ENCODE results near the gene PDZRN3. TPM values are rescaled to one million over a fixed set of nuclear protein-coding genes. Genes with fewer than 3 reads are reported as not detected.

PDZRN3 gene
- total RNA-seq, 2 donors from 2014 or later: 6.1 to 10.4 TPM

DNA sequence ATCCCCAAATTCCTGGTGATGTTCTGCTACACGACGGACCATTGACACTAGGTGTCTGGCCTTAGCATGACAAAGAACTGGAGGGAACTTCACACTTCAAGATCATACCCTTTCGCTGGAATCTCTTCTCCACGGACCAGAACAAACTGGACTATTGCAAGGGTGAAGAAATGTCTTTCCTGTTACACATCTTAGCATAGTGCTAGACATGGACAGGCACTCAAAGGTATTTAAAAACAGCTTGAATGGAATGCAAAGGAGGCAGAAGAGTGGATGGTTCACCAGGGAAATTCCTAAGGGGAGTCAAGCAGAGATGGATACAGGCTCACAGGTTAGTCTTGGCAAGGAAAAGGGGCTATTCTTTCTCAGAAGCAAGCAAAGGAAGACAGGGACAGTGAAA lies 33.5 kb upstream of the PDZRN3 start:
- Mint-ChIP-seq H3K36me3 (ENCODE audit: low read depth) (no peaks in the 10 kb centered on the region), H3K4me1 (peaks cover 4% of the 10 kb centered on the region), H3K4me3 (no peak overlapping the region), H3K9me3 (no peaks in the 10 kb centered on the region), H3K27me3 (ENCODE audit: insufficient read depth) (no peaks in the 10 kb centered on the region), H3K27ac (no peak overlapping the region)
- H3K4me3 ChIP-seq (ENCODE audit: low read length): no peak overlapping the region
- 77% methylated on average over 4 of the region's 4 CpGs; no CpG with 5 or more reads in 1 of the 2 experiments for WGBS, 2 experiments (ENCODE audit: insufficient coverage in 1 of 2, insufficient read length in 1 of 2)
- H3K27ac ChIP-seq (ENCODE audit: low read depth, low read length): no peak overlapping the region
- TF ChIP-seq CTCF (conservative IDR thresholded peaks at IDR 0.05): no peak
- peak; percentile 58 for DNase-seq
- no peaks in the 10 kb centered on the region for H3K9me3 ChIP-seq (ENCODE audit: control insufficient read depth, low read length)
- H3K9ac ChIP-seq (ENCODE audit: extremely low read depth, low read length, poor library complexity, severe bottlenecking): no peak overlapping the region
- peaks cover under 1% of the 10 kb centered on the region for H3K4me1 ChIP-seq (ENCODE audit: control insufficient read depth, insufficient read depth, low read length)
- no peaks in the 10 kb centered on the region for H3K27me3 ChIP-seq (ENCODE audit: control insufficient read depth, insufficient read depth, low read length, poor library complexity, severe bottlenecking)
- H3K36me3 ChIP-seq (ENCODE audit: control insufficient read depth, insufficient read depth, low read length): no peaks in the 10 kb centered on the region

GRCh38 chr3:73657186-73657585 lies 32.4 kb upstream of the PDZRN3 start:
- Mint-ChIP-seq H3K27me3 (ENCODE audit: insufficient read depth) (no peaks in the 10 kb centered on the region), H3K9me3 (no peaks in the 10 kb centered on the region), H3K36me3 (ENCODE audit: low read depth) (no peaks in the 10 kb centered on the region), H3K4me1 (no peaks in the 10 kb centered on the region), H3K4me3 (no peak overlapping the region), H3K27ac (no peak overlapping the region)
- H3K9ac ChIP-seq (ENCODE audit: extremely low read depth, low read length, poor library complexity, severe bottlenecking): no peak overlapping the region
- H3K36me3 ChIP-seq (ENCODE audit: control insufficient read depth, insufficient read depth, low read length): no peaks in the 10 kb centered on the region
- no peaks in the 10 kb centered on the region for H3K4me1 ChIP-seq (ENCODE audit: control insufficient read depth, insufficient read depth, low read length)
- DNase-seq: no peak
- TF ChIP-seq CTCF (conservative IDR thresholded peaks at IDR 0.05): no peak
- H3K9me3 ChIP-seq (ENCODE audit: control insufficient read depth, low read length): no peaks in the 10 kb centered on the region
- H3K27me3 ChIP-seq (ENCODE audit: control insufficient read depth, insufficient read depth, low read length, poor library complexity, severe bottlenecking): no peaks in the 10 kb centered on the region
- H3K4me3 ChIP-seq (ENCODE audit: low read length): no peak overlapping the region
- H3K27ac ChIP-seq (ENCODE audit: low read depth, low read length): no peak overlapping the region

- Histone ChIP-seq H3K27ac (ENCODE audit: low read depth, low read length) (no peak overlapping the region), H3K4me1 (ENCODE audit: control insufficient read depth, insufficient read depth, low read length) (no peaks in the 10 kb centered on the region), H3K36me3 (ENCODE audit: control insufficient read depth, insufficient read depth, low read length) (no peaks in the 10 kb centered on the region), H3K27me3 (ENCODE audit: control insufficient read depth, insufficient read depth, low read length, poor library complexity, severe bottlenecking) (no peaks in the 10 kb centered on the region), H3K4me3 (ENCODE audit: low read length) (no peak overlapping the region), H3K9me3 (ENCODE audit: control insufficient read depth, low read length) (no peaks in the 10 kb centered on the region), H3K9ac (ENCODE audit: extremely low read depth, low read length, poor library complexity, severe bottlenecking) (no peak overlapping the region)
- DNase-seq: no peak
- Mint-ChIP-seq H3K4me1 (no peaks in the 10 kb centered on the region), H3K36me3 (ENCODE audit: low read depth) (no peaks in the 10 kb centered on the region), H3K9me3 (no peaks in the 10 kb centered on the region), H3K27me3 (ENCODE audit: insufficient read depth) (no peaks in the 10 kb centered on the region), H3K4me3 (no peak overlapping the region), H3K27ac (no peak overlapping the region)
- no peak for TF ChIP-seq CTCF (conservative IDR thresholded peaks at IDR 0.05)
- 96% methylated on average over 3 to 4 of the region's 4 CpGs for WGBS, 2 experiments (ENCODE audit: insufficient coverage in 1 of 2, insufficient read length in 1 of 2)
Observed at GRCh38 chr3:73656241-73656890, 31.6 kb upstream of the PDZRN3 start.

All from endodermal cell (in vitro differentiated cells).